Measurements from ENCODE around the gene SLC2A6.

The SLC2A6 gene

GRCh38 chr9:133439337-133439736 is 39.6 kb downstream of the SLC2A6 start:
- DNase-seq (ENCODE audit: low read depth), result no peak

GRCh38 chr9:133437753-133438531 is 41.0 kb downstream of the SLC2A6 start:
- no peak for DNase-seq (ENCODE audit: low read depth)

- no peak for DNase-seq (ENCODE audit: low read depth)
Observed at GRCh38 chr9:133436681-133437080, 42.2 kb downstream of the SLC2A6 start.

GRCh38 chr9:133433351-133433843 is 45.5 kb downstream of the SLC2A6 start:
- no peak for DNase-seq (ENCODE audit: low read depth)

- DNase-seq (ENCODE audit: low read depth), result no peak
Observed at GRCh38 chr9:133430244-133430643, 48.7 kb downstream of the SLC2A6 start.

- no peak for DNase-seq (ENCODE audit: low read depth)
Observed at GRCh38 chr9:133429641-133430161, 49.2 kb downstream of the SLC2A6 start.

- no peak for DNase-seq (ENCODE audit: low read depth)
Observed at GRCh38 chr9:133429214-133429613, 49.7 kb downstream of the SLC2A6 start.

- DNase-seq (ENCODE audit: low read depth), result no peak
Observed at GRCh38 chr9:133428617-133429101, 50.2 kb downstream of the SLC2A6 start.

GRCh38 chr9:133427658-133428348 is 51.1 kb downstream of the SLC2A6 start:
- DNase-seq (ENCODE audit: low read depth), result no peak

- no peak for DNase-seq (ENCODE audit: low read depth)
Observed at GRCh38 chr9:133426011-133426410, 52.9 kb downstream of the SLC2A6 start.

GRCh38 chr9:133425049-133425632 is 53.8 kb downstream of the SLC2A6 start:
- DNase-seq (ENCODE audit: low read depth), result no peak

- DNase-seq (ENCODE audit: low read depth), result no peak
Observed at GRCh38 chr9:133424187-133424586, 54.7 kb downstream of the SLC2A6 start.

- no peak for DNase-seq (ENCODE audit: low read depth)
Observed at GRCh38 chr9:133423216-133423615, 55.7 kb downstream of the SLC2A6 start.

GRCh38 chr9:133421615-133422542 is 57.0 kb downstream of the SLC2A6 start, which contains the start of gene ADAMTS13:
Gene ADAMTS13 (plus strand): TSS chr9:133422367. CDS start chr9:133422444, 77 bp downstream.
- DNase-seq (ENCODE audit: low read depth), result no peak

Measured in non-pigmented ciliary epithelial cell (primary cell).